Upper lobe of left lung (tissue), 4 donors: ENCODE measurements around the gene SPATA3.

Experiments used
- POLR2A ChIP-seq, 4 donors: fragments of 450-650 bp; IDR thresholded peaks; one replicate each; pipeline ENCODE4 v1.5.1; 2016 to 2017; ENCODE audit warnings: antibody characterized with exemption in 4 of 4, mild to moderate bottlenecking in 2 of 4
- POLR2AphosphoS5 ChIP-seq, 2 donors: sonication (generic); formaldehyde crosslinking; IDR thresholded peaks; one replicate each; pipeline ENCODE4 v1.5.1; 2017; ENCODE audit warnings: antibody characterized with exemption in 2 of 2

GRCh38 chr2:230957756-230958391, 38.0 kb upstream of the SPATA3 start:
- TF ChIP-seq POLR2AphosphoS5 (IDR thresholded peaks at IDR 0.05) (no peak), POLR2A (IDR thresholded peaks at IDR 0.05) (no peak)
